CD14-positive monocyte (primary cell): Measurements from ENCODE around the gene NPEPPS. TPM values are rescaled to one million over a fixed set of nuclear protein-coding genes. Genes with fewer than 3 reads are reported as not detected.
A peak's percentile ranks its signal among the peaks of the same experiment; 100 is the strongest.

Experiments
- DNase-seq, 3 donors: peaks; one replicate each; pipeline ENCODE4 v3.0.0-alpha.2; 2011 to 2022
- H2AFZ ChIP-seq: 2 replicates; pipeline ENCODE4 v1.6.0; 2012; ENCODE audit warnings: mild to moderate bottlenecking, low read depth, low read length, inconsistent platforms; ENCODE audit not compliant: insufficient read depth, poor library complexity, severe bottlenecking
- H3K27ac ChIP-seq, 2 donors: 1 replicate in 1 of 2; 2 replicates in 1 of 2; pipeline ENCODE4 v1.5.1; 2012 to 2013; ENCODE audit warnings: low read length in 2 of 2, control low read depth in 1 of 2, inconsistent platforms in 1 of 2, low read depth in 1 of 2, mild to moderate bottlenecking in 1 of 2
- H3K27me3 ChIP-seq, 2 donors: one replicate each; pipeline versions ENCODE4 v1.6.0 to v1.6.1; 2011 to 2013; ENCODE audit warnings: low read length in 2 of 2; ENCODE audit not compliant: control insufficient read depth in 2 of 2, insufficient read depth in 2 of 2
- H3K36me3 ChIP-seq, 2 donors: replicated peaks in 1 of 2; 1 replicate in 1 of 2; 2 replicates in 1 of 2; pipeline versions ENCODE4 v1.5.1 to v1.6.1; 2012 to 2013; ENCODE audit warnings: low read length in 2 of 2, control low read depth in 1 of 2, inconsistent platforms in 1 of 2, mild to moderate bottlenecking in 1 of 2; ENCODE audit not compliant: insufficient read depth in 2 of 2, control insufficient read depth in 1 of 2
- H3K4me1 ChIP-seq, 2 donors: 1 replicate in 1 of 2; 2 replicates in 1 of 2; pipeline versions ENCODE4 v1.5.1 to v1.6.1; 2012 to 2013; ENCODE audit warnings: low read length in 2 of 2, control low read depth in 1 of 2, inconsistent platforms in 1 of 2, mild to moderate bottlenecking in 1 of 2, moderate library complexity in 1 of 2; ENCODE audit not compliant: insufficient read depth in 2 of 2, control insufficient read depth in 1 of 2
- H3K4me2 ChIP-seq: replicated peaks from 2 replicates; pipeline ENCODE3; 2012; ENCODE audit warnings: low read length, moderate library complexity, mild to moderate bottlenecking; ENCODE audit not compliant: poor library complexity, severe bottlenecking; ENCODE audit errors: extremely low read depth
- H3K4me3 ChIP-seq, 3 experiments: fragments of 200-600 bp in 1 of 3; sonication (generic) in 1 of 3; replicated peaks in 1 of 3; 1 replicate in 2 of 3; 2 replicates in 1 of 3; pipeline ENCODE4 v1.5.1; 2011 to 2013; ENCODE audit warnings: low read length in 3 of 3, mild to moderate bottlenecking in 3 of 3, control low read depth in 2 of 3, low read depth in 2 of 3, inconsistent platforms in 1 of 3, moderate library complexity in 1 of 3
- H3K79me2 ChIP-seq: 2 replicates; pipeline ENCODE4 v1.6.0; 2012; ENCODE audit warnings: mild to moderate bottlenecking, control low read depth, inconsistent platforms, low read length, moderate library complexity; ENCODE audit not compliant: insufficient read depth
- H3K9ac ChIP-seq: 2 replicates; pipeline ENCODE4 v1.6.0; 2017; ENCODE audit warnings: low read length, mild to moderate bottlenecking; ENCODE audit not compliant: insufficient read depth, poor library complexity, severe bottlenecking
- H3K9me3 ChIP-seq, 2 donors: replicated peaks in 1 of 2; 1 replicate in 1 of 2; 2 replicates in 1 of 2; pipeline versions ENCODE4 v1.5.1 to v1.6.1; 2012 to 2013; ENCODE audit warnings: low read length in 2 of 2, control low read depth in 1 of 2; ENCODE audit not compliant: control insufficient read depth in 1 of 2, insufficient read depth in 1 of 2
- H4K20me1 ChIP-seq: 2 replicates; pipeline ENCODE4 v1.6.0; 2012; ENCODE audit warnings: mild to moderate bottlenecking, low read length, control low read depth, moderate library complexity; ENCODE audit not compliant: insufficient read depth
- H3K27ac Mint-ChIP-seq, 7 donors: one replicate each; pipeline ENCODE4 v1.8.0; 2020; ENCODE audit warnings: mild to moderate bottlenecking in 7 of 7, mixed read lengths in 7 of 7, moderate library complexity in 6 of 7, inconsistent platforms in 2 of 7
- H3K27me3 Mint-ChIP-seq, 3 donors: one replicate each; pipeline ENCODE4 v1.8.0; 2021 to 2022; ENCODE audit warnings: low read depth in 3 of 3, mild to moderate bottlenecking in 3 of 3, mixed read lengths in 3 of 3, moderate library complexity in 3 of 3, inconsistent platforms in 1 of 3
- H3K36me3 Mint-ChIP-seq, 2 donors: one replicate each; pipeline ENCODE4 v1.8.0; 2020; ENCODE audit warnings: mixed read lengths in 2 of 2, inconsistent platforms in 1 of 2, mild to moderate bottlenecking in 1 of 2
- H3K4me1 Mint-ChIP-seq: one replicate; pipeline ENCODE4 v1.8.0; 2020; ENCODE audit warnings: mild to moderate bottlenecking, mixed read lengths
- H3K4me3 Mint-ChIP-seq, 2 donors: one replicate each; pipeline ENCODE4 v1.8.0; 2020; ENCODE audit warnings: mild to moderate bottlenecking in 2 of 2, mixed read lengths in 2 of 2, moderate library complexity in 1 of 2
- H3K9me3 Mint-ChIP-seq, 7 donors: one replicate each; pipeline ENCODE4 v1.8.0; 2020 to 2022; ENCODE audit warnings: mixed read lengths in 7 of 7, mild to moderate bottlenecking in 6 of 7, moderate library complexity in 6 of 7, inconsistent platforms in 2 of 7
- WGBS: methylation state at CpG from one replicate; pipeline ENCODE4 v1.1.5; 2013; ENCODE audit warnings: missing lambda C conversion rate; ENCODE audit not compliant: insufficient coverage; 5-methylcytosine and 5-hydroxymethylcytosine counted together
- intact Hi-C, 2 donors: fragments of 100-400 bp; cut with micrococcal nuclease; formaldehyde crosslinking; loops; one replicate each; pipeline versions ENCODE4 v1.15.0 to v1.15.1; 2023
- polyA plus RNA-seq, 3 donors: library from polyadenylated mRNA; depleted of rRNA in 1 of 3; unstranded in 2 of 3; stranded (reverse) in 1 of 3; fragments of 300-500 nt in 2 of 3; fragments of >200 nt in 1 of 3; fragmentation: Illumina TruSeq in 2 of 3; gene quantifications; 1 replicate in 2 of 3; 2 replicates in 1 of 3; pipeline ENCODE4 v1.2.3, GENCODE V29; 2012 to 2021
- TF ChIP-seq, protein P1 (sequence below): fragments of 200-600 bp; IDR thresholded peaks from one replicate; pipeline ENCODE4 v1.8.0; 2022; ENCODE audit warnings: antibody characterized with exemption, mild to moderate bottlenecking

NPEPPS gene
- polyA plus RNA-seq, 3 donors = 38.3 to 80.1 (median 53.1) TPM

DNA sequence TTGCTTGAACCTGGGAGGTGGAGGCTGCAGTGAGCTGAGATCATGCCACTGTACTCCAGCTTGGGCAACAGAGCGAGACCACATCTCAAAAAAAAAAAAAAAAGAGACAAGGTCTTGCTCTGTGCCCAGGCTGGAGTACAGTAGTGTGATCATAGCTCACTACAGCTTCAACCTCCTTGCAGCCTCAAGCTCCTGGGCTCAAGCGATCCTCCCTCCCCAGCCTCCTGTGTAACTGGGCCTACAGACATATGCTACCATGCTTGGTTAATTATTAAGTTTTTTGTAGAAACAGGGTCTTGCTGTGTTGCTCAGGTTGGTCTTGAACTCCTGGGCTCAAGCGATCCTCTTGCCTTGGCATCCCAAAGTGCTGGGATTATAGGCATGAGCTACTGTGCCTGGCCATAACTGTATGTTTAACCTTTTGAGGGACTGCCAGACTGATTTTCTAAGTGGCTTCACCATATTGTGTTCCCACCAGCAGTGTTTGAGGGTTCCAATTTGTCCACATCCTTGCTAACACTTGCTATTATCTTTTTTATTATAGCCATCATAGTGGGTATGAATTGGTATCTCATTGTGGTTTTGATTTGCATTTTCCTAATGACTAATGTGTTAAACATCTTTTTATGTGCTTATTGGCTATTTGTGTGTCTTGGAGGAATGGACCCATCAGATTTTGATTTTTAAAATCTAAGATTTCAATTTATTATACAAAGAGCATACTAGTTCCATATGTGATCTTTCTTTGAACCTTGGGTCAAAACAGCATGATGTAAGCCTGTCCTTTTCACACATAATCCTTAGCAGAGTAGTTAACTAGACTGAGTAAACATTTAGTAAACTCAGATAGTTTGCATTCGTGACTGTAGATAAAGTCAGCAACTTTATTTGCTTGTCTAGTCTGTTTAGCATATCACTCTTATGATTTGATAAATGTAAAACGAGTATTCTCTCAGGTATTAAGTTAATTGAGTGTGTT lies 80.8 kb downstream of the NPEPPS start:
- Mint-ChIP-seq H3K9me3 (no peaks in the 10 kb centered on the region), H3K36me3 (peaks cover 50 to 80% of the 10 kb centered on the region in 2 donors), H3K4me1 (peaks cover 1% of the 10 kb centered on the region), H3K27me3 (peaks cover 0 to 1% (median 0%) of the 10 kb centered on the region in 3 donors), H3K4me3 (no peak overlapping the region), H3K27ac (no peak overlapping the region)
- Histone ChIP-seq H3K27me3 (no peaks in the 10 kb centered on the region), H3K4me3 (no peak overlapping the region), H3K36me3 (peaks cover 56 to 87% of the 10 kb centered on the region in 2 donors), H4K20me1 (peaks cover 7% of the 10 kb centered on the region), H3K4me1 (no peaks in the 10 kb centered on the region), H3K9me3 (no peaks in the 10 kb centered on the region), H3K4me2 (no peak overlapping the region), H3K9ac (no peak overlapping the region), H3K79me2 (no peaks in the 10 kb centered on the region), H2AFZ (no peak overlapping the region), H3K27ac (no peak overlapping the region)
- DNase-seq = no peak
- TF ChIP-seq, protein P1, sequence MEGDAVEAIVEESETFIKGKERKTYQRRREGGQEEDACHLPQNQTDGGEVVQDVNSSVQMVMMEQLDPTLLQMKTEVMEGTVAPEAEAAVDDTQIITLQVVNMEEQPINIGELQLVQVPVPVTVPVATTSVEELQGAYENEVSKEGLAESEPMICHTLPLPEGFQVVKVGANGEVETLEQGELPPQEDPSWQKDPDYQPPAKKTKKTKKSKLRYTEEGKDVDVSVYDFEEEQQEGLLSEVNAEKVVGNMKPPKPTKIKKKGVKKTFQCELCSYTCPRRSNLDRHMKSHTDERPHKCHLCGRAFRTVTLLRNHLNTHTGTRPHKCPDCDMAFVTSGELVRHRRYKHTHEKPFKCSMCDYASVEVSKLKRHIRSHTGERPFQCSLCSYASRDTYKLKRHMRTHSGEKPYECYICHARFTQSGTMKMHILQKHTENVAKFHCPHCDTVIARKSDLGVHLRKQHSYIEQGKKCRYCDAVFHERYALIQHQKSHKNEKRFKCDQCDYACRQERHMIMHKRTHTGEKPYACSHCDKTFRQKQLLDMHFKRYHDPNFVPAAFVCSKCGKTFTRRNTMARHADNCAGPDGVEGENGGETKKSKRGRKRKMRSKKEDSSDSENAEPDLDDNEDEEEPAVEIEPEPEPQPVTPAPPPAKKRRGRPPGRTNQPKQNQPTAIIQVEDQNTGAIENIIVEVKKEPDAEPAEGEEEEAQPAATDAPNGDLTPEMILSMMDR = no peak
- 93% methylated on average over 1 of the region's 5 CpGs for WGBS
- intact Hi-C loops = loop anchor here in 1 of 2 donors (10.0 kb wide), 2 partner anchors 247 to 457 kb away; no protein-coding TSS in a partner anchor

DNA sequence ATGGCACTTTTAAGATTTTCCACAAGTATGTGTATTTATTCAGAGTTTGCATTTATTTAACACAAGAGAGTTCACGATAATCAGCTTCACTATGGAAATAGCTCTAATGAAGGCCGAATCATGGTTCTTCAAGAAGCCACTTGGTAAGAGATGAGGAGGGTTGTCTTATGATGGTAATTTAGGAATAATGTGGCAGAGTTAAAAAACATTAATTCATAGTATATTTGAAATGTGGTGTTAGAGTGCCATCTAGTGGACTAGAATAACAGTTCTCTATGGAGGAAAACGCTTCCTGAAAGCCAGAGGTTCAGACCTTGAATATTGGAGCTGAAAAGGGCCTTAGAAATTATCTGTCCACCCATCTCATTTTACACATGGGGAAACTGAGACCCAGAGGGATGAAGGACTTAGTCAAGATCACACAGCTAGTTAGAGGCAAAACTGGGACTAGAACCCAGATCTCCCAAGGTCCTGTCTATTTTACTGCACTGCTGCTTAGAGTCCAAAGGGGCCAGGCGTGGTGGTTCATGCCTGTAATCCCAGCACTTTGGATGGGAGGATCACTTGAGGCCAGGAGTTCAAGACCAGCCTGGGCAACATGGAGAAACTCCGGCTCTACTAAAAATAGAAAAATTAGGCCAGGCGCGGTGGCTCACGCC lies 85.0 kb downstream of the NPEPPS start:
- Histone ChIP-seq H4K20me1 (peaks cover 3% of the 10 kb centered on the region), H3K9me3 (no peaks in the 10 kb centered on the region), H3K9ac (no peak overlapping the region), H2AFZ (no peak overlapping the region), H3K4me1 (no peaks in the 10 kb centered on the region), H3K27ac (no peak overlapping the region), H3K4me2 (no peak overlapping the region), H3K79me2 (no peaks in the 10 kb centered on the region), H3K36me3 (peaks cover 70 to 84% of the 10 kb centered on the region in 2 donors), H3K27me3 (no peaks in the 10 kb centered on the region), H3K4me3 (no peak overlapping the region)
- Mint-ChIP-seq H3K9me3 (no peaks in the 10 kb centered on the region), H3K27ac (peak overlapping the region in 1 of 7 donors; percentile 13), H3K4me3 (no peak overlapping the region), H3K27me3 (peaks cover 0 to 1% (median 0%) of the 10 kb centered on the region in 3 donors), H3K36me3 (peaks cover 53 to 78% of the 10 kb centered on the region in 2 donors), H3K4me1 (no peaks in the 10 kb centered on the region)
- intact Hi-C loops = loop anchor here in 1 of 2 donors (10.0 kb wide), 2 partner anchors 251 to 461 kb away; no protein-coding TSS in a partner anchor
- DNase-seq = peak; percentile 31 to 56 (median 40)
- TF ChIP-seq, protein P1 = peak; percentile 82
- WGBS = 84% methylated on average over 6 of the region's 8 CpGs
